Thoracic aorta endothelial cell (primary cell): ENCODE results near the gene KRTAP20-4. TPM values are rescaled to one million over a fixed set of nuclear protein-coding genes. Genes with fewer than 3 reads are reported as not detected.

Source experiments
- small RNA-seq: library from RNA; depleted of rRNA; stranded (forward); fragments of <200 nt; gene quantifications from one replicate; pipeline ENCODE3, GENCODE V24; 2012
- total RNA-seq: library from RNA; depleted of rRNA; stranded (reverse); fragments of >200 nt; gene quantifications from 2 replicates; pipeline ENCODE4 v1.2.3, GENCODE V29; 2012

KRTAP20-4 gene
- not detected in 2 replicates for total RNA-seq

GRCh38 chr21:30620522-30620921 lies at the start of gene KRTAP20-4:
KRTAP20-4 (plus strand) TSS chr21:30620627.

GRCh38 chr21:30590297-30590696 lies 30.1 kb upstream of the KRTAP20-4 start, which contains the start of gene KRTAP22-2:
KRTAP22-2 (minus strand) TSS chr21:30590397.

GRCh38 chr21:30592140-30592539 lies 28.3 kb upstream of the KRTAP20-4 start, which contains the start of gene KRTAP6-3:
KRTAP6-3 (plus strand) TSS chr21:30592440; CDS start chr21:30592446, 6 bp downstream.

GRCh38 chr21:30598802-30599201 lies 21.6 kb upstream of the KRTAP20-4 start, which contains the start of gene KRTAP6-2:
KRTAP6-2 (minus strand) TSS chr21:30598902; CDS start chr21:30598874, 28 bp downstream.

GRCh38 chr21:30600787-30601186 lies 19.6 kb upstream of the KRTAP20-4 start, which contains the start of gene KRTAP22-1:
KRTAP22-1 (plus strand) TSS chr21:30601087.

GRCh38 chr21:30613836-30614235 lies 6.6 kb upstream of the KRTAP20-4 start, which contains the start of gene KRTAP6-1:
KRTAP6-1 (minus strand) TSS chr21:30613930; CDS start chr21:30613904, 26 bp downstream.

GRCh38 chr21:30616125-30616524 lies 4.3 kb upstream of the KRTAP20-4 start, which contains the start of gene KRTAP20-1:
KRTAP20-1 (plus strand) TSS chr21:30616425; CDS start chr21:30616455, 30 bp downstream.

GRCh38 chr21:30634906-30635305 lies 14.5 kb downstream of the KRTAP20-4 start, which contains the start of gene KRTAP20-2:
KRTAP20-2 (plus strand) TSS chr21:30635206; CDS start chr21:30635264, 58 bp downstream.

GRCh38 chr21:30642564-30642963 lies 22.1 kb downstream of the KRTAP20-4 start, which contains the start of gene KRTAP20-3:
KRTAP20-3 (plus strand) TSS chr21:30642864.

Small RNA genes lying within 50 kb of the gene (small RNA-seq; reads per million reads assigned to genes)
- not detected for gene KRTAP20-1
- not detected for gene KRTAP20-3
- not detected for gene KRTAP20-4
- gene KRTAP22-1 = not detected
- gene KRTAP22-2 = not detected

Other genes starting within 250 kb of the KRTAP20-4 start
- not detected in 2 replicates for gene KRTAP13-2, start 248.4 kb upstream of the KRTAP20-4 start, total RNA-seq
- not detected in 2 replicates for gene KRTAP13-1, start 224.6 kb upstream of the KRTAP20-4 start, total RNA-seq
- gene KRTAP13-3, start 194.7 kb upstream of the KRTAP20-4 start, total RNA-seq = not detected in 2 replicates
- not detected in 2 replicates for gene KRTAP13-4, start 190.4 kb upstream of the KRTAP20-4 start, total RNA-seq
- gene KRTAP15-1, start 180.4 kb upstream of the KRTAP20-4 start, total RNA-seq = not detected in 2 replicates
- not detected in 2 replicates for gene KRTAP19-1, start 140.3 kb upstream of the KRTAP20-4 start, total RNA-seq
- gene KRTAP19-2, start 133.2 kb upstream of the KRTAP20-4 start, total RNA-seq = not detected in 2 replicates
- gene KRTAP19-3, start 128.6 kb upstream of the KRTAP20-4 start, total RNA-seq = not detected in 2 replicates
- not detected in 2 replicates for gene KRTAP19-4, start 123.5 kb upstream of the KRTAP20-4 start, total RNA-seq
- gene KRTAP19-5, start 118.5 kb upstream of the KRTAP20-4 start, total RNA-seq = not detected in 2 replicates
- not detected in 2 replicates for gene KRTAP19-6, start 78.8 kb upstream of the KRTAP20-4 start, total RNA-seq
- not detected in 2 replicates for gene KRTAP19-7, start 59.3 kb upstream of the KRTAP20-4 start, total RNA-seq
- not detected in 2 replicates for gene KRTAP22-2, start 30.2 kb upstream of the KRTAP20-4 start, total RNA-seq
- gene KRTAP6-3, start 28.2 kb upstream of the KRTAP20-4 start, total RNA-seq = not detected in 2 replicates
- not detected in 2 replicates for gene KRTAP6-2, start 21.7 kb upstream of the KRTAP20-4 start, total RNA-seq
- not detected in 2 replicates for gene KRTAP22-1, start 19.5 kb upstream of the KRTAP20-4 start, total RNA-seq
- gene KRTAP6-1, start 6.7 kb upstream of the KRTAP20-4 start, total RNA-seq = not detected in 2 replicates
- gene KRTAP20-1, start 4.2 kb upstream of the KRTAP20-4 start, total RNA-seq = not detected in 2 replicates
- gene KRTAP20-2, start 14.6 kb downstream of the KRTAP20-4 start, total RNA-seq = not detected in 2 replicates
- not detected in 2 replicates for gene KRTAP20-3, start 22.2 kb downstream of the KRTAP20-4 start, total RNA-seq
- gene KRTAP21-3, start 98.2 kb downstream of the KRTAP20-4 start, total RNA-seq = not detected in 2 replicates
- gene KRTAP21-2, start 126.6 kb downstream of the KRTAP20-4 start, total RNA-seq = not detected in 2 replicates
- not detected in 2 replicates for gene KRTAP21-1, start 134.8 kb downstream of the KRTAP20-4 start, total RNA-seq
- not detected in 2 replicates for gene KRTAP8-1, start 192.6 kb downstream of the KRTAP20-4 start, total RNA-seq
- not detected in 2 replicates for gene KRTAP7-1, start 209.1 kb downstream of the KRTAP20-4 start, total RNA-seq